ENCODE data around the gene GAS2L1.
A peak's percentile ranks its signal among the peaks of the same experiment; 100 is the strongest.

Gene GAS2L1

GRCh38 chr22:29306175-29306834, at the start of gene GAS2L1:
TSS of gene GAS2L1 (plus strand) at chr22:29306650. CDS start at chr22:29308106, 1,456 bp downstream.
- DNase-seq: peak; percentile 43

GRCh38 chr22:29257751-29258181, 48.7 kb upstream of the GAS2L1 start:
- no peak for DNase-seq

- no peak for DNase-seq
Measured at GRCh38 chr22:29258407-29259252, 47.8 kb upstream of the GAS2L1 start.

- no peak for DNase-seq
Measured at GRCh38 chr22:29259253-29259899, 47.1 kb upstream of the GAS2L1 start.

GRCh38 chr22:29260031-29260560, 46.4 kb upstream of the GAS2L1 start:
- no peak for DNase-seq

GRCh38 chr22:29260601-29261315, 45.7 kb upstream of the GAS2L1 start:
- no peak for DNase-seq

GRCh38 chr22:29263791-29264276, 42.6 kb upstream of the GAS2L1 start:
- no peak for DNase-seq

GRCh38 chr22:29265305-29265704, 41.1 kb upstream of the GAS2L1 start:
- no peak for DNase-seq

GRCh38 chr22:29265929-29266328, 40.5 kb upstream of the GAS2L1 start:
- DNase-seq: no peak

GRCh38 chr22:29266564-29267461, 39.6 kb upstream of the GAS2L1 start:
- no peak for DNase-seq

- DNase-seq: no peak
Measured at GRCh38 chr22:29267462-29267857, 39.0 kb upstream of the GAS2L1 start.

- DNase-seq: peak; percentile 95
Measured at GRCh38 chr22:29267858-29268510, 38.5 kb upstream of the GAS2L1 start, which contains the start of the genes EWSR1 and RHBDD3. TSS of gene EWSR1 (plus strand) at chr22:29268268. CDS start at chr22:29268337, 69 bp downstream. TSS of gene RHBDD3 (minus strand) at chr22:29267981. CDS start at chr22:29265626, 2,355 bp downstream.

- peak; percentile 41 for DNase-seq
Measured at GRCh38 chr22:29268511-29269229, 37.8 kb upstream of the GAS2L1 start.

GRCh38 chr22:29269230-29269604, 37.2 kb upstream of the GAS2L1 start:
- DNase-seq: no peak

- no peak for DNase-seq
Measured at GRCh38 chr22:29269731-29270474, 36.5 kb upstream of the GAS2L1 start.

- DNase-seq: no peak
Measured at GRCh38 chr22:29270475-29271271, 35.8 kb upstream of the GAS2L1 start.

GRCh38 chr22:29272624-29273023, 33.8 kb upstream of the GAS2L1 start:
- no peak for DNase-seq

GRCh38 chr22:29275167-29275566, 31.3 kb upstream of the GAS2L1 start:
- no peak for DNase-seq

All from stimulated activated CD4-positive, alpha-beta T cell treated with anti-CD3 and anti-CD28 coated beads, Interleukin-1b, Interleukin-23, amount 100 ng/mL, for 48 hours (primary cell).